GM12878 (cell line): Measurements from ENCODE around the gene CAMKMT. TPM values are rescaled to one million over a fixed set of nuclear protein-coding genes. Genes with fewer than 3 reads are reported as not detected.

Experiments
- ATAC-seq: fragments of 200-7000 bp; cut with Tn5 transposase; 3 replicates; pipeline ENCODE4 v1.9.1; 2020; ENCODE audit warnings: mild to moderate bottlenecking, moderate library complexity
- BruUV-seq: library from RNA; stranded (reverse); fragments of 400-500 nt; replicated peaks from 2 replicates; lab custom pipeline; 2021; lab: Mats Ljungman, UMichigan
- CTCF ChIA-PET: fragments of 300-600 bp; sonication (Branson Sonifier 250); formaldehyde crosslinking; extraction: SDS; loops from one replicate; lab custom pipeline; 2021; ENCODE audit warnings: inconsistent platforms; lab: Yijun Ruan, JAX
- POLR2A ChIA-PET: fragments of 350-600 bp; formaldehyde crosslinking; extraction: SDS; loops from one replicate; lab custom pipeline; 2021; ENCODE audit warnings: inconsistent platforms; lab: Charles Lee
- RAD21 ChIA-PET: fragments of 300-600 bp; sonication (Branson Sonifier 250); formaldehyde crosslinking; loops from one replicate; lab custom pipeline; 2023; ENCODE audit warnings: antibody characterized with exemption; ENCODE audit not compliant: unreplicated experiment; lab: Charles Lee
- SMC1A ChIA-PET: fragments of 300-600 bp; sonication (Branson Sonifier 250); formaldehyde crosslinking; loops from one replicate; lab custom pipeline; 2023; ENCODE audit not compliant: unreplicated experiment, uncharacterized antibody; lab: Charles Lee
- DNase-seq: peaks from one replicate; pipeline ENCODE4 v3.0.0-alpha.2; 2011; ENCODE audit warnings: low read depth, low spot score
- FAIRE-seq: peaks from 3 replicates; lab custom pipeline; 2011; peaks lifted over from hg19 to GRCh38; lab: Jason Lieb, UNC
- H2AFZ ChIP-seq: 2 replicates; pipeline ENCODE4 v1.6.0; 2011; ENCODE audit warnings: low read depth, low read length, control low read depth; ENCODE audit not compliant: control insufficient read depth
- H3K27ac ChIP-seq: 2 replicates; pipeline ENCODE4 v1.5.1; 2011; ENCODE audit warnings: control low read depth; ENCODE audit not compliant: control insufficient read depth, insufficient read depth
- H3K27me3 ChIP-seq, 2 experiments: replicated peaks in 1 of 2; 2 replicates each; pipeline versions ENCODE4 v1.6.0 to v1.6.1; 2011; ENCODE audit warnings: low read length in 1 of 2; ENCODE audit not compliant: control insufficient read depth in 2 of 2, insufficient read depth in 2 of 2
- H3K36me3 ChIP-seq, 2 experiments: 2 replicates each; pipeline ENCODE4 v1.5.1; 2011; ENCODE audit warnings: low read length in 1 of 2; ENCODE audit not compliant: control insufficient read depth in 2 of 2, insufficient read depth in 2 of 2
- H3K4me1 ChIP-seq: 2 replicates; pipeline ENCODE4 v1.6.1; 2011; ENCODE audit warnings: mild to moderate bottlenecking, low read length, moderate library complexity, mixed read lengths; ENCODE audit not compliant: control insufficient read depth, insufficient read depth
- H3K4me2 ChIP-seq: 2 replicates; pipeline ENCODE4 v1.6.0; 2011; ENCODE audit warnings: control low read depth; ENCODE audit not compliant: control insufficient read depth, insufficient read depth
- H3K4me3 ChIP-seq: fragments of 200-600 bp; sonication (generic); 2 replicates; pipeline ENCODE4 v1.5.1; 2016
- H3K79me2 ChIP-seq: 2 replicates; pipeline ENCODE4 v1.6.0; 2011; ENCODE audit warnings: low read length; ENCODE audit not compliant: control insufficient read depth, insufficient read depth
- H3K9ac ChIP-seq: 2 replicates; pipeline ENCODE4 v1.8.0; 2011; ENCODE audit warnings: low read length, control low read depth, mixed read lengths; ENCODE audit not compliant: control insufficient read depth, insufficient read depth
- H3K9me3 ChIP-seq: replicated peaks from 3 replicates; pipeline ENCODE4 v1.5.1; 2011; ENCODE audit warnings: mild to moderate bottlenecking, low read length; ENCODE audit not compliant: control insufficient read depth, insufficient read depth
- H4K20me1 ChIP-seq: 2 replicates; pipeline ENCODE4 v1.6.0; 2011; ENCODE audit not compliant: control insufficient read depth, insufficient read depth
- ETV6 ChIP-seq, 2 experiments: fragments of 450-650 bp in 1 of 2; IDR thresholded peaks in 1 of 2; conservative IDR thresholded peaks in 1 of 2; 2 replicates each; pipeline ENCODE4 v1.6.1; 2014; ENCODE audit warnings: antibody characterized with exemption in 1 of 2, borderline replicate concordance in 1 of 2, low read depth in 1 of 2, mild to moderate bottlenecking in 1 of 2, moderate library complexity in 1 of 2
- JUNB ChIP-seq: IDR thresholded peaks from 2 replicates; pipeline ENCODE4 v1.6.1; 2016; ENCODE audit warnings: antibody characterized with exemption, mild to moderate bottlenecking
- KAT2A ChIP-seq: conservative IDR thresholded peaks from 2 replicates; pipeline ENCODE4 v1.6.1; 2011; ENCODE audit warnings: low read depth, low read length; ENCODE audit not compliant: control insufficient read depth
- RB1 ChIP-seq: fragments of 450-650 bp; formaldehyde crosslinking; IDR thresholded peaks from 2 replicates; pipeline ENCODE4 v1.6.1; 2017; ENCODE audit warnings: mild to moderate bottlenecking, borderline replicate concordance
- SPI1 ChIP-seq: IDR thresholded peaks from 2 replicates; pipeline ENCODE4 v1.6.1; 2011; ENCODE audit warnings: low read depth, mild to moderate bottlenecking, low read length, moderate library complexity, borderline replicate concordance; ENCODE audit not compliant: insufficient read depth
- TARDBP ChIP-seq: IDR thresholded peaks from 2 replicates; pipeline ENCODE4 v1.6.1; 2016; ENCODE audit warnings: borderline replicate concordance
- ZNF274 ChIP-seq: IDR thresholded peaks from one replicate; pipeline ENCODE4 v1.8.0; 2011; ENCODE audit not compliant: insufficient read length, insufficient read depth
- WGBS: methylation state at CpG from one replicate; pipeline ENCODE4 v1.1.6; 2016; ENCODE audit warnings: low lambda C conversion rate; ENCODE audit not compliant: insufficient replicate concordance, insufficient coverage; ENCODE audit errors: missing lambda C conversion rate; 5-methylcytosine and 5-hydroxymethylcytosine counted together
- in situ Hi-C: fragments of 300-500 bp; cut with MboI; formaldehyde crosslinking; loops from 9 replicates; pipeline ENCODE4 v1.14.3; 2018; ENCODE audit warnings: mixed read lengths
- intact Hi-C: fragments of 100-400 bp; cut with micrococcal nuclease; formaldehyde crosslinking; loops from one replicate; pipeline ENCODE4 v1.14.2; 2022; ENCODE audit not compliant: unreplicated experiment
- polyA plus RNA-seq, 11 experiments: library from polyadenylated mRNA; depleted of rRNA in 4 of 11; unstranded in 6 of 11; stranded (reverse) in 5 of 11; fragments of >200 nt; fragmentation: Nextera tagmentation in 4 of 11; fragmentation: Illumina TruSeq in 1 of 11; extraction: Ambion mirVana in 4 of 11; extraction: Trizol in 1 of 11; gene quantifications; 1 replicate in 1 of 11; 2 replicates in 10 of 11; pipeline versions ENCODE4 v1.2.1 to v1.2.3, GENCODE V29; 2011 to 2016; ENCODE audit warnings: inconsistent platforms in 2 of 11, missing spikeins in 2 of 11, low read depth in 1 of 11
- total RNA-seq, 4 experiments: library from RNA; depleted of rRNA in 3 of 4; stranded (reverse); fragments of >200 nt in 3 of 4; fragmentation: Illumina TruSeq in 1 of 4; extraction: Trizol in 1 of 4; gene quantifications; 2 replicates each; pipeline versions ENCODE4 v1.2.1 to v1.2.3, GENCODE V29; 2013 to 2021
- TF ChIP-seq, protein P1 (sequence below): fragments of 450-650 bp; IDR thresholded peaks from 2 replicates; pipeline ENCODE4 v1.6.1; 2017; ENCODE audit warnings: low read depth, mild to moderate bottlenecking, moderate library complexity
- TF ChIP-seq, protein P2 (sequence below): fragments of 450-650 bp; IDR thresholded peaks from 2 replicates; pipeline ENCODE4 v1.6.1; 2017; ENCODE audit warnings: mild to moderate bottlenecking, moderate library complexity
- TF ChIP-seq, protein P3 (sequence below): fragments of 450-650 bp; IDR thresholded peaks from 2 replicates; pipeline ENCODE4 v1.6.1; 2017; ENCODE audit warnings: borderline replicate concordance

Gene CAMKMT
- total and polyA plus RNA-seq, 10 of the 15 experiments (the other 5 are each of a cell fraction or from before 2014, with no cell fraction given), result 2.7 to 16.0 (median 11.8) TPM

DNA sequence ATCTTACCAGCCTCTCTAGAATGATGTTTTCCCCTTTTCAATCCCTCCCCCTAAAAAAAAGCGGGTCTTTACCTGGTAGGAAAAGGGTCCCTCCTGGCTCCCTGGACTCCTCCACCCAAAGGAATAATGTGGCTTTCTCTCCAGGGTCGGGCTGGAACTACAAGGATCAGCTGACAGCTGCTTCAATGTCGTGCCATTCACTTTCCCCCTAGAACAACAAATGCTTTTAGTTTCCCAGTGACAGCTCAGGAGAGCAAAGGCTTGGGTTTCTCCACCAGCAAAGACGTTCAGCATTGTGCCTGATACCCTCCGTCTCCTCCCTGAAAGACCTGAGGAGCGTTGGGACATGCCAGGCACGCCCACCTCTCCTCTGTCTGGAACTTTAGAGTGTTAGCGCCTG, 405.9 kb downstream of the CAMKMT start:
- Histone ChIP-seq H4K20me1 (no peaks in the 10 kb centered on the region), H3K4me1 (no peaks in the 10 kb centered on the region), H3K9ac (no peak overlapping the region), H3K27me3 (no peaks in the 10 kb centered on the region), H3K36me3 (no peaks in the 10 kb centered on the region), H2AFZ (no peak overlapping the region), H3K27ac (no peak overlapping the region), H3K9me3 (no peaks in the 10 kb centered on the region), H3K4me3 (no peak overlapping the region), H3K4me2 (no peak overlapping the region), H3K79me2 (no peaks in the 10 kb centered on the region)
- intact Hi-C loops (no loop called here), in situ Hi-C loops (no loop called here)
- WGBS, result 67% methylated on average over 8 of the region's 8 CpGs
- POLR2A ChIA-PET, result no interaction called here
- RAD21 ChIA-PET, result no interaction called here
- CTCF ChIA-PET, result interaction anchor here (0.8 to 1.8 kb wide), 2 partner anchors 188 to 375 kb away, joined by 4 to 6 read pairs; no protein-coding TSS in a partner anchor
- TF ChIP-seq, protein P1, sequence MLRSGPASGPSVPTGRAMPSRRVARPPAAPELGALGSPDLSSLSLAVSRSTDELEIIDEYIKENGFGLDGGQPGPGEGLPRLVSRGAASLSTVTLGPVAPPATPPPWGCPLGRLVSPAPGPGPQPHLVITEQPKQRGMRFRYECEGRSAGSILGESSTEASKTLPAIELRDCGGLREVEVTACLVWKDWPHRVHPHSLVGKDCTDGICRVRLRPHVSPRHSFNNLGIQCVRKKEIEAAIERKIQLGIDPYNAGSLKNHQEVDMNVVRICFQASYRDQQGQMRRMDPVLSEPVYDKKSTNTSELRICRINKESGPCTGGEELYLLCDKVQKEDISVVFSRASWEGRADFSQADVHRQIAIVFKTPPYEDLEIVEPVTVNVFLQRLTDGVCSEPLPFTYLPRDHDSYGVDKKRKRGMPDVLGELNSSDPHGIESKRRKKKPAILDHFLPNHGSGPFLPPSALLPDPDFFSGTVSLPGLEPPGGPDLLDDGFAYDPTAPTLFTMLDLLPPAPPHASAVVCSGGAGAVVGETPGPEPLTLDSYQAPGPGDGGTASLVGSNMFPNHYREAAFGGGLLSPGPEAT, result no peak
- TF ChIP-seq, protein P2, sequence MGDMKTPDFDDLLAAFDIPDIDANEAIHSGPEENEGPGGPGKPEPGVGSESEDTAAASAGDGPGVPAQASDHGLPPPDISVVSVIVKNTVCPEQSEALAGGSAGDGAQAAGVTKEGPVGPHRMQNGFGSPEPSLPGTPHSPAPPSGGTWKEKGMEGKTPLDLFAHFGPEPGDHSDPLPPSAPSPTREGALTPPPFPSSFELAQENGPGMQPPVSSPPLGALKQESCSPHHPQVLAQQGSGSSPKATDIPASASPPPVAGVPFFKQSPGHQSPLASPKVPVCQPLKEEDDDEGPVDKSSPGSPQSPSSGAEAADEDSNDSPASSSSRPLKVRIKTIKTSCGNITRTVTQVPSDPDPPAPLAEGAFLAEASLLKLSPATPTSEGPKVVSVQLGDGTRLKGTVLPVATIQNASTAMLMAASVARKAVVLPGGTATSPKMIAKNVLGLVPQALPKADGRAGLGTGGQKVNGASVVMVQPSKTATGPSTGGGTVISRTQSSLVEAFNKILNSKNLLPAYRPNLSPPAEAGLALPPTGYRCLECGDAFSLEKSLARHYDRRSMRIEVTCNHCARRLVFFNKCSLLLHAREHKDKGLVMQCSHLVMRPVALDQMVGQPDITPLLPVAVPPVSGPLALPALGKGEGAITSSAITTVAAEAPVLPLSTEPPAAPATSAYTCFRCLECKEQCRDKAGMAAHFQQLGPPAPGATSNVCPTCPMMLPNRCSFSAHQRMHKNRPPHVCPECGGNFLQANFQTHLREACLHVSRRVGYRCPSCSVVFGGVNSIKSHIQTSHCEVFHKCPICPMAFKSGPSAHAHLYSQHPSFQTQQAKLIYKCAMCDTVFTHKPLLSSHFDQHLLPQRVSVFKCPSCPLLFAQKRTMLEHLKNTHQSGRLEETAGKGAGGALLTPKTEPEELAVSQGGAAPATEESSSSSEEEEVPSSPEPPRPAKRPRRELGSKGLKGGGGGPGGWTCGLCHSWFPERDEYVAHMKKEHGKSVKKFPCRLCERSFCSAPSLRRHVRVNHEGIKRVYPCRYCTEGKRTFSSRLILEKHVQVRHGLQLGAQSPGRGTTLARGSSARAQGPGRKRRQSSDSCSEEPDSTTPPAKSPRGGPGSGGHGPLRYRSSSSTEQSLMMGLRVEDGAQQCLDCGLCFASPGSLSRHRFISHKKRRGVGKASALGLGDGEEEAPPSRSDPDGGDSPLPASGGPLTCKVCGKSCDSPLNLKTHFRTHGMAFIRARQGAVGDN, result no peak
- no peak for TF ChIP-seq RB1
- TF ChIP-seq KAT2A, result no peak
- TF ChIP-seq ETV6 (conservative IDR thresholded peaks at IDR 0.05 in 1 of 2, IDR thresholded peaks at IDR 0.05 in 1 of 2; ENCODE audit: borderline replicate concordance in 1 of 2, low read depth in 1 of 2), result no peak
- no peak for TF ChIP-seq JUNB
- TF ChIP-seq SPI1, result no peak
- TF ChIP-seq TARDBP, result no peak
- TF ChIP-seq, protein P3, sequence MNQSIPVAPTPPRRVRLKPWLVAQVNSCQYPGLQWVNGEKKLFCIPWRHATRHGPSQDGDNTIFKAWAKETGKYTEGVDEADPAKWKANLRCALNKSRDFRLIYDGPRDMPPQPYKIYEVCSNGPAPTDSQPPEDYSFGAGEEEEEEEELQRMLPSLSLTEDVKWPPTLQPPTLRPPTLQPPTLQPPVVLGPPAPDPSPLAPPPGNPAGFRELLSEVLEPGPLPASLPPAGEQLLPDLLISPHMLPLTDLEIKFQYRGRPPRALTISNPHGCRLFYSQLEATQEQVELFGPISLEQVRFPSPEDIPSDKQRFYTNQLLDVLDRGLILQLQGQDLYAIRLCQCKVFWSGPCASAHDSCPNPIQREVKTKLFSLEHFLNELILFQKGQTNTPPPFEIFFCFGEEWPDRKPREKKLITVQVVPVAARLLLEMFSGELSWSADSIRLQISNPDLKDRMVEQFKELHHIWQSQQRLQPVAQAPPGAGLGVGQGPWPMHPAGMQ, result no peak
- TF ChIP-seq ZNF274, result no peak
- DNase-seq (no peak), ATAC-seq (no peak), FAIRE-seq (no peak)
- BruUV-seq, result no TSS peak
- SMC1A ChIA-PET, result interaction anchor here (0.6 to 1.0 kb wide), 3 partner anchors 10 to 54 kb away, joined by 3 to 5 read pairs (median 3); no protein-coding TSS in a partner anchor
